GM18861 (cell line): ENCODE measurements around the gene ADAMTS17.
"Not testable (repeated sequence)": the region's sequence is repeated elsewhere in the genome, so short reads cannot be mapped to it uniquely, and the experiment has no call there.

ENCODE experiments used
- ATAC-seq: cut with Tn5 transposase; IDR thresholded peaks from one replicate; pipeline ENCODE4 v1.9.1; 2021; ENCODE audit not compliant: unreplicated experiment

Gene ADAMTS17

DNA sequence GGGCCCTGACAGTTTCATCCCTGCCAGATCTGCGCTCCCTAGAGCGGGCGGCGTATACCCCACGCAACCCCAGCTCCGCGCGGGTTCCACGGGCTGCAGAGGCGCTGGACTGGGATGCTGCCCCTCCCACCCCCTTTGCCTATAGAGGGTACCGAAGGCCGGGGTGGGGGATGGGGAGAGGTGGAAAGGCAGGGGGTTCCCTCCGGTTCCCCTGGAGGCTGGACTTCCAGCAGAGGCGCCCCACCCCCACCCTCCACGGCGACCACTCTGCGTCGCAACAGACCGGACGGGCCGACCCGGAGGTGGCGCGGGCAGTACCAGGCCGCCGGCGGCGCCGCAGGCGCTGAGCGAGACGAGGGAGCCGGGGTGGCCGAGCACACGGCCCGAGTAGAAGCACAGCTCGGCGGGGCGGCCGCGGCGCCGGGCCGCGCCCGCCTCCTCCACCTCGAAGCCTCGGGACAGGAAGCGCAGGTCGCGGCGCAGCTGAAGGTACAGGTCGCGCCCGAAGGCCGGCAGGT lies 995 bp downstream of the ADAMTS17 start:
- ATAC-seq = no peak

DNA sequence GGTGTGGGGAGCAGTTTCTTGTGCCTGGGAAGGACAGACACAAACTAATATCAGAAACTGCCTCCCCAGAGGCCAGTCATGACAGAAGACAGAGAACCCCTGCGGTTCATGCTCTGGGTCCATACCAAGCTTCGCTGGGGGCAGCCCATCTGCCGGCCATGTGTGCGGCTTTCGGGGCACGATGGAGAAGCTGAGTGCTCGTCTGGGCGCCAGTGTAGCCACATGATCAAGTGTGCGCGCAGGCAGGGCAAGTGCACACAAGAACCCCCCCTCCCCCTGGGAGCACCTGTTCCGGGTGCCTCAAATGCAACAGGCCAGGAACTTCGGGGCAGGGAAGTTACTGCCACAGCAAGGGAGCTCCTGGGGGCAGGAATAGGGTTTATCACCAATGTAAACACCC lies 1.8 kb downstream of the ADAMTS17 start:
- ATAC-seq = no peak

DNA sequence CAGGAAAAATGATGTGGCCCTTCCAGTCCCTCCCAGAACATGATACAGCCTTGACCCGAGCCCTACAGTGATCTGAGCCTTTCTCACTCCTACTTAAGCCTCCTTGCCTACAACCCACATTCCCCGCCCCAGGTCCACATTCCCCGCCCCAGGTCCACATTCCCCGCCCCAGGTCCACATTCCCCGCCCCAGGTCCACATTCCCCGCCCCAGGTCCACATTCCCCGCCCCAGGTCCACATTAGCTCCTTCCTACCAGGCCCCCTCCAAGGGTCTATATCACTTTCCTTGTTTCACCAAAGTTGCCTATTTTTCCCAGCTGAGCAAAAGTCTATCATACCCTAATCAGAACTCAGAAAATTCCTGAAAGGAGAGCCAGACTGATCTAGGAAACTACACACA lies 2.3 kb downstream of the ADAMTS17 start:
- ATAC-seq = not testable (repeated sequence)

DNA sequence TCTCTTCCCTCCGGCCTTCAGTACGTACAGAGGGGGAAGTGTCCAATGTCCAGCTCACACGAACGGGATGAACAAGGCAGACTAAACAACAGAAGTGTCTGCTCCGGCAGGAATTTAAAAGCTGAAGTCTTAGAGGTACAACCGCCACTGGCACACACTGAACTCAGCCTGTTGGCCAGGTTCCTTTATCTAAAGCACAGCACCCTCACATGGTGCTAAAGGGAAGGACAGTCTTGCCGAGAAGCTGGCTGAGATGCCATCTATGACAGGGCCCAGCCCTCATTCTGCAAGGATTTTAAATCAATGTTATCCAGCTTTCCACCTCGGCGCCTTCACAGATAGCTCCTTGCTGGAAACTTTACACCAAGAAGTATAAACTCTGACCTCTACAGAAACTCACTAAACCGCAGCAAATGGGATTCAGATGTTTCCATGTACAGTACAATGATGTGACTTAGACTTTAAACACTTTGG lies 2.8 kb downstream of the ADAMTS17 start:
- ATAC-seq = no peak

DNA sequence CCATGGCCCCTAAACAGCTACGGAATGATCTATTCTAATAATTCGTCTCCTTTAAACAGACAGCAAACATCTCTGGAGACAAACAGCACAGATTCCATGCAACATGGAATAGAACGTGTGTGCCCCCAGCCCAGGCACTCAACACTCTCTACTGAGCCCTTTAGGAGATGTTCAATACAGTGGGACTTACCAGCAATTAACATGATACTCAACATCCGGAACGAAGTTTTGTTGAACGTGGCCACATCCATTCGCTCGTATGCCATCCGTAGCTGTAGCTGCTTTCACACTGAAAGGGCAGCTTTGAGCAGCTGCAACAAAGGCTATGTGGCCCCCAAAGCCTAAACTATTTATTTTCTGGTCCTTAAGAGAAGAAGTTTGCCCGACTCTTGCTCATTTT lies 3.5 kb downstream of the ADAMTS17 start:
- no peak for ATAC-seq

DNA sequence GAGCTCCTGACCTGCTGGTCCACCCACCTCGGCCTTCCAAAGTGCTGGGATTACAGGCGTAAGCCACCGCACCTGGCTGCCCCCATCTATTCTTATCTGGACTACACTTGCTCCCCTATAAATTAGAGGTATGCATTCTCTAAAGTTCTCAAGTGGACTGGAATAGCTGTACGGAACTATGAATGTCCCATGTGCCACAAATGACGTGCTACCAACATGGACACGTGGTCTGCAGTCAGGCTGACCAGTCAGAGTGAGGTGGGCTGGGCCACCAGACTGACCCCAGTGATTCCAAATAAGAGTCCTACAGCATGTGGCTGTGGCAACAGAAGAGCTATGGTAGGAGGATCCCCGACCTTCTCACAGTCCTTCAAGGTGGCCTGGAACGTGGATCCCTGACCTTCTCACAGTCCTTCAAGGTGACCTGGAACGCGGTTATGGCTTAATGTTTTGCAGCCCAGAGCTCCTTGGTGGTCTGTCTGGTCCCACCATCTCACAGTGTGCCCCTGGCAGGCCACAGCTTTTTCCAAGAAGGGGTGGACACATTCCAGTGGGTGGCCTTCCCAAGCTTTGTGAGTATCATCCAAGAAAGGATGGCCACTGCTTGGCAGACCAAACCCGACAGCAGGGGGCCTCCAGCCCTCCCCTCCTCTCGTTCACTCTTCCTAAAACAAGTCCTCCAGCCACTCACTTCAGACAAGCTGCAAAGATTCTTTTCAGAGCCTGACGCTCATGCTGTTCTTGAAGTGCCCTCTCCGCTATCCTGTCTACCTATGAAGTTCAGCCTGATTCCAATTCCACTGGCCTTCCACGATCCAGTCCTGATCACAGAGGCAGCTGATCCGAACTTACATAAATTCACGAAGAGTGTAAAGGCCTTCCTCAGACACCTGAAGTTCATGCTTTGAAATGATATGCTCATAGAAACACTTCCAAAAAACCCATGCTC lies 4.4 kb downstream of the ADAMTS17 start:
- no peak for ATAC-seq

DNA sequence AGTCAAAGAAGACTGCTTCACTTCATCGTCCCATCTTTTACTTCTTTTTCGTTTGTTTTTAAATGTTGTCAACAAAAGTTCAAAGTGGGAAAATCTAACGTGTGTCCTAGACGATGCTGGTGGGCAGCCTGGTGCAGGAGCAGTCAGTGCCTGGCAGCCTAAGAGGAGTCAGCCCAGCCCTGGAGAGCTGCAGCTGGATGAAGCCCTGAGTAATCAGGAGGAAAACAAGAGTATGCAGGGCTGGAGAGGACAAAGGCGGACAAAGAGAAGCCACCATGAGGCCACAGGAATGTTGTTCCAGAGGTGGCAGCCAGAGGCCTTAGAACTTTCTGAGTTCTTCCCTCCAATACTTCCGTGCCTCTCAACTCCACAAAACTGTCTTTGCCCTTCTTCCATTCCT lies 5.7 kb downstream of the ADAMTS17 start:
- ATAC-seq = no peak

DNA sequence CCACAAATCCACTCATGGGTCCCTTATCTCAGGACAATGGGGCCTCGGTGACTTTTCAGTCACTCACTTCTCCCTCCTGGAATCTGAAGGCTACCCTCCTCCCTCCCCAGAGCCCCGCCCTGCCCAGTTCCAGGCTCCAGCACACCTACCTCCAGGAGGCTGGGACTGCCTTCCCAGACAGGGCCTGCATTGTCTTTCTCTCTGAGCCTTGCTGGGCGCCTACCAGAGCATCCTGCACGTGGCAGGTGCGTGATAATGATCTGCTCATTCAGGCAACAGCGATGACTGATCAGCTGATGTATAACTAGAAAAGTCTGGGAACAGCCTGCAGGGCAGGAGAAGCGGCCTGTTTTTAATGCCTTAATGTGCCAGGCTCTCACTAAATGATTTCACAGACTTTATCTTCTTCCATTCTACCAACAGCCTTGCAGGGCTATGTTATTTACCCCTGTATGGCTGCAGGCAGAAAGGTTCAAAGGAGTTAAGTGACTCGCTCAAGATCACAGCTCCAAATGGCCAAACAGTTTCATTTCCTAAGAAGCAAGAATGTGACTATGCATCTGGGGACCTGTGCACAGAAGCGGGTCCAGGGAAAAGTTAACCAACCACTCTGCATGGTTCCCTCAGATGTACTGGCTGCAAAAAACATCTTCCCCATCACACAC lies 6.3 kb downstream of the ADAMTS17 start:
- no peak for ATAC-seq

DNA sequence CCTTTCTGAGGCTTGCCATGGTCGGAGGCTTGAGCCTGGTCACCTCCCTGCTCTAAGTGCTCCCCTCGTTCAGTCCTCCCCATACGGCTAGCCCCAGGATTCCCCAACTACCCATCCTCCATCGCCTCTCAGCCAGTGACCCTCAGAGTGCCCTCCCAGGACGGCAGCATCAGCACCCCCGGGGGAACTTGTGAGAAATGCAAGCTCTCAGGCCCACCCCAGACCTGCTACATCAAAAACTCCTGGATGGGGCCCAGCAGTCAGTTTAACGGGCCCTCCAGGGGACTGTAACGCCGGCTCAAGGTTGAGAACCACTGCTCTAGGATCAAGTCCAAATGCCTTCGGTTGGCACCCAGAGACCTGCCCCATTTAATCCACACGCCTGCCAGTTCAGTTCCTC lies 6.9 kb downstream of the ADAMTS17 start:
- ATAC-seq = no peak

DNA sequence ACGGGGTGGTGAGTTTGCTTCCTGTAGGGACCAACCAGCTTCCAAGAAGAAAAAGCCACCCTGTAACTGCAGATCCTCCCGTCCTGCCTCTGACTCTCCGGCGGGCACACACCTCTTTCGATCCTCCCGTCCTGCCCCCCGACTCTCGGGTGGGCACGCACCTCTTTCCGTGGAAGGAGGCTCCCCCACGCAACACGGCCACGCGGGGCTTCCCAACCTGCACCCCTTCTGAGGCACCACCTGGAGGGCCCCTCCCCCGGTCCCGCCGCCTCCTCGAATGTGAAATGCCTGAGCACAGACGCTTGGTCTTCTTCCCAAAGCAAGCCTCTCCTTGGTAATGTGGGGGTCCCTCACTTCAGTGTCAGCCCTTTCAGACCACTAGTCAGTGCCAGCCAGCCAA lies 7.3 kb downstream of the ADAMTS17 start:
- no peak for ATAC-seq

DNA sequence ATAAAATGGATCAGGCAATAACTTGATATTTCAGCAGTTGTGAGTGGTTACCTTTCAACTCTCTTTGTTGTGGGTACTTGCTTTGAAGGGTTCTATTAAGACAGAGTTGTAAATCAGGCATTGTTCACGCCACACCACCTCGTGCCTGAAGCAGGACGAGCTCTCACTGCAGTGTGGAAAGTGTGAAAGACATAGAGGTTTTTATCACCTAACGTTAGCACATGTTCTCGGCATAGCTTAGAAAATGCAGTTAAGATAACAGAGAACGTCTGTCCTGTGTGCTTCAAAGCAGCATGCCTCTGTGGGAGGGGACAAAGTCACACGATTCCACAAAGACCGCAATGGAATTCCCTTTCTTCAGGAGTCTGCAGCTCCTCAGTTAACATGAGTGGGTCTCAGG lies 7.8 kb downstream of the ADAMTS17 start:
- no peak for ATAC-seq

DNA sequence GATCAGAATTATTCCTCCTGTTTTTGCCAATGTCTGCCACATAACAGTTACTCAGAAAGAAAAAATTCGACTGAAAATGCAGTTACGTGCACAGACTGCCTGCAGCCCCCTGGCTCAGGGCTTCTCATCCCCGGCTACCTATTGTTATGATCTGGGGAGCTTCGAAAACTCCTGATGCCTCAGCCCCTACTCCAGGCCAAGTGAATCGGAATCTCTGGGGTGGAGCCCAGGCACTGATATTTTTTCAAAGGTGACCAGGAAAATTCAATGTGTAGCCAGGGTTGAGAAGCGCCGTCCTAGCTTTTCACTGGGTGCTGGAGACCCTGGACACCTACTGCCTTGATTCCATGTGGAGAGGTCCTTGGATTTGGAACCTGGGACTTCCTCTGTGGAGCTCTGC lies 8.5 kb downstream of the ADAMTS17 start:
- ATAC-seq = no peak

DNA sequence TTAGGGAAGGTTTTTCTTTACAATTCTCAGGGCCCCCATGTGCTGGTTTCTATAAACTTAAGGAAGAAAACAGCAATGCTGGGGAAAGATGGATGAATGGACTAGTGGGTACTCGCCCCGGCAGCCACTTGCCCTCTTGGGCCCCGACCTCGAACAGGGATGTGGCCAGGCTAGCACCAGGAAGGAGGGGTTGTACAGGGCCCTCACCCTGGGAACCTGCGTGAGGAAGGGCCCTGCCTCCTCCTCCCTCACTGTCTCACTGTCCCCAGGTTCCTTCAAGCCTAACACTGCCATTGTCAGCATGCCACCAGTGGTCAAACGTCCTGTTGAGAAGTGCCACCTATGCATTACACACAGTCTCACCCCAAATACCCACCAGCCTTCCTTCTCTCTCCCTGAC lies 9.1 kb downstream of the ADAMTS17 start:
- ATAC-seq = no peak

DNA sequence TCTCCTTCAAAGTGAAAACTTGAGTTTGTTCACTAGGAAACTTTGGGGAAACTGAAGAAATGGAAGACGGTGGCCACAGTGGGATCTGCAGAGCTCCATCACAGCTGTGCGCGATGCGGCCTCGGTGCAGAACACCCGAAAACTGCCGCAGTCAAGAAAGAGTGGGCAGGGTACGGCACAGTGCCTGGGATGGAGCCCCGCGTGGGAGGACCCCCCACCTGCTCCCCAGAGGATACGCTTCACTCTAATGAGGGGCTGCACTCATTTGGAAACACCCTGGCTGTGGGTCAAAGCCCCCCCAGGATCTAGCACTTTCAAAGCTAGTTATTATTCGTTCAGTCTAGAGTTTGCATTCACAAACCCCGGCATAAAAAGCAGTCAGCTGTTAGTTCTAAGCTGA lies 9.5 kb downstream of the ADAMTS17 start:
- ATAC-seq = no peak

DNA sequence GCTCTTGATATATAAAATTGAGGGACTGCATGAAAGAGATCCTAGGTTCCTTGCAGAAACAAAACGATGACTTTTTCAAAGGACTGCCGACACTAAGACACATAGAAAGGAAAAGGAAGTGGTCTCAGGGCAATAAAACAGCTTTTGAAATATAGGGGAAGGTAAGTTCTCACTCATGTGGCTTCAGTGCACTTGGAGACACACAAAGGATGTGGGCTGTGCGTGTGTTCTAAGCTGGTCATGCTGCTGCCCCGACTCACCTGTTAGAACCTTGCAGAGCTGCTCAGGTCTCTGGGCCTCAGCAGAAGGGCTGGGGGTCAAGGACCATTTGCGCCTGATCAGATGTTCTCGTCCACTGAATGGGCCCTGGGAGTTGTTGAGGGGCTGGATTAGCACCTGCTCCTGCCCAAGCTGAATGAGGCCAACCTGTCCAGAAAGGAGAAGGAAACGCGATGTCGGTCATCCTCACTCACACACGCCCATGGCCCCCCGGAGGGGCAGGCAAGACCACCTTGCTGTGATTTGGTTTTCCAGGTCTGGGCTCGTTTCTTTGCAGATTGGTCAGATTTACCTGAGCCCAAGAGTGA lies 11.1 kb downstream of the ADAMTS17 start:
- no peak for ATAC-seq

DNA sequence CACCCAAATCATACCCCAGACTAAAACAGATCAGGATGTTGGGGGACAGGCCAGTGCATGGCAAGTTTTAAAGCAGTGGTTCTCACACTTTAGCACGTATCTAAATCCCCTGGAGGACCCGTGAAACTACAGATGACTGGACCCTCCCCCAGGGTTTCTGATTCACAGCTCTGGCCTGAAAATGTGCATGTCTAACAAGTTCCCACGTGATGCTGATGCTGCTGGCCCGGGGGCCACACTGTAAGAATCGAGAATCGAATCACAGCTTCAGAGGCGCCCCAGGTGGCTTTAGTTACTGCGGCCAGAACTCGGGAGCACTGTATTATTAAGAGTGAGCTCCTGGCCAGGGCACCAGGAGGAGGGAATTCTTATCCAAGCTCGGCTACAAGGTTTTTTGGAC lies 11.6 kb downstream of the ADAMTS17 start:
- no peak for ATAC-seq

DNA sequence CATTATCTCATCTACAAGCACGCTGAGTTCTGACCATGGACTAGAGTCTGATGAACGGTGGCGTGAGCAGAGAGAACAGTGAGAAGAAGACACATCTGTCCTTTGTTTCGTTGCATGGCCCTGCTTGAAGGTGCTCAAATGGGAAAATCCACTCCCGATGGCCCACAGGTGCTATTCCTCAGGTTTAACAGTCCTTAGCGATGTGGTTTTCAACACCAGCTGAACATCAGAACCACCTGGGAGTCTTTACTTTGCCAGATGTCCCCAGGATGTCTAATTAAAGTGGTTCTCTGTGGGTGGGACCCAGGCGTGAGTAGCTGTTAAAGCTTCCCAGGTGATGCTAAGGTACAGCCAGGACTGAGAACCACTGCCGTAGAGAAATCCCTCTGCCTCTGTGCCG lies 13.0 kb downstream of the ADAMTS17 start:
- ATAC-seq = no peak

DNA sequence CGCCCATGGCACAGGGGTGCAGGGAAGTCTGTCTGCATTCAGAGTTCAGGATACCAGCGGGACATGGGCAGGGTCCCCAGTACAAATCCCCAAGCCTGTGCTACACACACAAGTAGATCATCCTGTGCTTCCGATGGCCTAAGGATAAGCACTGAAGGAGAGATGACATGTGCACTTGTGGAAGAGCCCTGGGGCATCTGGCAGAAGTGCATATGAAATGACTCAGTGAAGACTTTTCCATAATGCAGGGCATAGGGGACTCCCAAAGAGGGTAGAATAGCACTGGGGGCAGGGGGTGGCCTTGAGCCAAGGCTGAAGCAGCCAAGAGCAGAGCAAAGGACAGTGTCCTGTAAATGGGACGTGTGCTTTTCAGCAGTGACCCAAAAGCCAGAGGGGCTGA lies 22.9 kb downstream of the ADAMTS17 start:
- no peak for ATAC-seq

DNA sequence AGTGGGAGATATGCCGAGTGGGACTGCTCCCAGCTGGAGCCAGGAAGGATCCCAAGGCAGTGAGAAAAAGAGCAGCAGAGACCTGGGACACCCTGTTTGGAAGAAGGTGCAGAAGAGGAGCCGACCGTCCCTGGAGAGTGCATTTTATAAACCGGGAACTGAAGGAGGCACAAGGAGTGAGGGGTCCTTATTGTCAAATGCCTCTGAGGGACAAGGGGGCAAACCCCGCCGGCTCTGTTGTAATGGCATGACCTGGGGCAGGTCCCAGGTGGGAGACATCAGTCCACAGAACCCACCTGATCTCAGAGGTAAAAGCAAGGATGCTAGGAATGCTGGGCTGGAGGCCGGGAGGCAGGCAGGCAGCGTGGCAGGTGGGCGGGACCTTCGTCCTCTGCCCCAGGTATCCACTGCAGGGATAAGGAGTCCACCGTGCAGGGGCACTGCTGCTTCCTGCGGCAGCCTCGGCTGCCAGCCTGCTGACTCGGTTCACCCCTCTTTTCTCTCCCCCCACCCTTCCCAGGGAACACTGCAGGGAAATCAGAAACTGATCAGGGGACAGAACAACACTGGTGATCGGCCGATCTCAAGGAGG lies 26.9 kb downstream of the ADAMTS17 start:
- no peak for ATAC-seq

DNA sequence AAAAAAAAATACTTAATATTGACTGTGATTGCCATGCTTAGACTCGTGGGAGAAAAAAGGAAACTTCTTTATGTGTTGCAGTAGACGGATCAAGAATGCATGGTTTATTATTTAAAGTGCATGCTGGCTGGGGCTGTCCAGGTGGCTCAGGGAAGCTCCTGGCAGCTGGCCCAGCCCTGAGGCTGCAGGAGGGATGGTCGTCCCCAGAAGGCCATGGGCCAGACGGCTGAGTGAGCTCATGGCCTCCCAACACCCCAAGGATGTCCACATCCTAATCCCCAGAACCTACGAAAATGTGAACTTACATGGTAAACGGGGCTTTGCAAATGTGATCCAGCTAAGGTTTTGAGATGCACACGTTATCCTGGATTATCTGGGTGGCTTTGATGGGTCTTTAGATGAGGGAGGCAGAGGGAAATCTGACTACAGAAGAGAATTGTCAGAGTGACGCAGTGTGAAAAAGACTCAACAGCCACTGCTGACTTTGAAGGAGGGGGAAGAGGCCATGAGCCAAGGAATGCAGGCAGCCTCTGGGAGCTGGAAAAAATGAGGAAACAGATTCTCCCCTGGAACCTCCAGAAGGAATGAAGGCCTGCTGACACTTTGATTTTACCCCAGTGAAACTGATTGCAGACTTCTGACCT lies 29.8 kb downstream of the ADAMTS17 start:
- no peak for ATAC-seq

DNA sequence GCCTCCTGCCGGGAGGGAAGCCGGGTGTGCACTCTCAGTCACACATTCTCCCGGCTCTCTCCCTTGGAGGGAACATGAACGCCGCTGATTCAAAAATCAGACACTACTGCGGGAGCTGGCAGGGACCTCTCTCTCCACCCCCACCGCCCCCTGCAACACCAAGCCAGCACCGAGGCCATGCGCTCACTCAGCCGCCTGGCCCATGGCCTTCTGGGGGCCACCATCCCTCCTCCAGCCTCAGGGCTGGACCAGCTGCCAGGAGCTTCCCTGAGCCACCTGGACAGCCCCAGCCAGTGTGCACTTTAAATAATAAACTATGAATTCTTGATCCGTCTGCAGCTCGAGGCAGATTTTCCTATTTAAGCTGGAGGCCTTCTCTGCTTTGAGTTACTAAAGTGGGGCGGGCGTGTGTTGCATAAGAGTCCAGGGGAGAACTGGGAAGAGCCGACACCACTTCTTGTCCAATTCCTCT lies 30.6 kb downstream of the ADAMTS17 start:
- no peak for ATAC-seq
